Measurements from ENCODE around the gene P3H2. TPM values are rescaled to one million over a fixed set of nuclear protein-coding genes. Genes with fewer than 3 reads are reported as not detected.

P3H2 gene
- total RNA-seq, 2 donors from 2014 or later, result 285 to 322 TPM

DNA sequence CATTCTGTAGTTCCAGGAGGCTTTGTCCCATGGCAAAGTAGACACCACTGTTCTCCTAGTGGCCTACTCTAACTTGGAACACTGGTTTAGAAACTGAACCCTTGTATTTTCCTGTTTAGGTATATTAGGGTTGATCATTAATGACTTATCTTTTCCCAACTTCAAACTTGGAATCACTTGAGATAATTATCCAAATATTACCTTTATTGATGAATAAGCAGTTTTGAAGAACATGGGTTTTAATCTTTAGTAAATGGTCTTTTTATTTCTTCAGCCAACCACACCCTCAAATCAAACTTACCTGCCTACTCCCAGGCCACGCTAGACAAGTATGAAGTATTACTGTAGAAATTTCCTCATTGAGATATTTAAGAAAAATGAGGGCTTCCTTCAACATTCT lies 6.5 kb upstream of the P3H2 start:
- Histone ChIP-seq H3K9me3 (ENCODE audit: control insufficient read depth, low read length) (no peaks in the 10 kb centered on the region), H3K4me3 (ENCODE audit: low read length) (no peak overlapping the region), H3K27me3 (ENCODE audit: control insufficient read depth, insufficient read depth, low read length, poor library complexity, severe bottlenecking) (no peaks in the 10 kb centered on the region), H3K27ac (ENCODE audit: low read depth, low read length) (no peak overlapping the region), H3K36me3 (ENCODE audit: control insufficient read depth, insufficient read depth, low read length) (no peaks in the 10 kb centered on the region), H3K9ac (ENCODE audit: extremely low read depth, low read length, poor library complexity, severe bottlenecking) (no peak overlapping the region), H3K4me1 (ENCODE audit: control insufficient read depth, insufficient read depth, low read length) (peaks cover 13% of the 10 kb centered on the region)
- H3K4me1 Mint-ChIP-seq, result peaks cover 32% of the 10 kb centered on the region
- H3K27me3 Mint-ChIP-seq (ENCODE audit: insufficient read depth), result no peaks in the 10 kb centered on the region
- TF ChIP-seq CTCF (conservative IDR thresholded peaks at IDR 0.05), result no peak
- peaks cover 1% of the 10 kb centered on the region for H3K9me3 Mint-ChIP-seq
- no peak for DNase-seq
- no peak overlapping the region for H3K4me3 Mint-ChIP-seq
- no CpG with 5 or more reads among the region's 1 CpG for WGBS, 2 experiments (ENCODE audit: insufficient coverage in 1 of 2, insufficient read length in 1 of 2)
- H3K27ac Mint-ChIP-seq, result no peak overlapping the region
- peaks cover 6% of the 10 kb centered on the region for H3K36me3 Mint-ChIP-seq (ENCODE audit: low read depth)

GRCh38 chr3:190125436-190126068 lies 4.9 kb upstream of the P3H2 start:
- 89 to 91% methylated on average over 5 to 8 of the region's 9 CpGs for WGBS, 2 experiments (ENCODE audit: insufficient coverage in 1 of 2, insufficient read length in 1 of 2)
- DNase-seq, result no peak
- Histone ChIP-seq H3K9ac (ENCODE audit: extremely low read depth, low read length, poor library complexity, severe bottlenecking) (no peak overlapping the region), H3K9me3 (ENCODE audit: control insufficient read depth, low read length) (no peaks in the 10 kb centered on the region), H3K27ac (ENCODE audit: low read depth, low read length) (no peak overlapping the region), H3K4me3 (ENCODE audit: low read length) (no peak overlapping the region), H3K36me3 (ENCODE audit: control insufficient read depth, insufficient read depth, low read length) (no peaks in the 10 kb centered on the region), H3K27me3 (ENCODE audit: control insufficient read depth, insufficient read depth, low read length, poor library complexity, severe bottlenecking) (no peaks in the 10 kb centered on the region), H3K4me1 (ENCODE audit: control insufficient read depth, insufficient read depth, low read length) (peaks cover 2% of the 10 kb centered on the region)
- Mint-ChIP-seq H3K27ac (no peak overlapping the region), H3K4me1 (peaks cover 28% of the 10 kb centered on the region), H3K36me3 (ENCODE audit: low read depth) (peaks cover 6% of the 10 kb centered on the region), H3K4me3 (no peak overlapping the region), H3K9me3 (peaks cover 1% of the 10 kb centered on the region), H3K27me3 (ENCODE audit: insufficient read depth) (peaks cover 4% of the 10 kb centered on the region)
- no peak for TF ChIP-seq CTCF (conservative IDR thresholded peaks at IDR 0.05)

DNA sequence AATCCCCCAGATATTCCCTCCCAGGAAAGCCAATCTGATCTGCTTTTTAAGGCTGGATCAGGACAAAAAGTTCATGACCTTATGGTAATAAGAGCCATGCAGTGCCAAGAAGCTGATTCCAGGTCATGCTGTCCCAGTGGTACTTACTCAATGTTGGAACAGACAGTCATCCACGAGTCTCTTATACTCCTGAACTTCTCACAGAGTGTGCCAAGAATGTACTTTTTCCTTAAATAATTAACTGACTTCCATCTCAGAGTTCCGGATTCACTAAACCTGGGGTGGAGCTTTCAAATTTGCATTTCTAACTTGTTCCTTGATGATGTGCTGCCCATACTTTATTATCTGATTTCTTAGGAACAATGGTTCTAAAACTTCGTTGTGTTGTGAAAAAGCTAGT lies 3.4 kb upstream of the P3H2 start:
- DNase-seq, result no peak
- TF ChIP-seq CTCF (conservative IDR thresholded peaks at IDR 0.05), result no peak
- Histone ChIP-seq H3K27me3 (ENCODE audit: control insufficient read depth, insufficient read depth, low read length, poor library complexity, severe bottlenecking) (no peaks in the 10 kb centered on the region), H3K27ac (ENCODE audit: low read depth, low read length) (no peak overlapping the region), H3K36me3 (ENCODE audit: control insufficient read depth, insufficient read depth, low read length) (peaks cover 6% of the 10 kb centered on the region), H3K9ac (ENCODE audit: extremely low read depth, low read length, poor library complexity, severe bottlenecking) (no peak overlapping the region), H3K4me3 (ENCODE audit: low read length) (no peak overlapping the region), H3K4me1 (ENCODE audit: control insufficient read depth, insufficient read depth, low read length) (no peaks in the 10 kb centered on the region), H3K9me3 (ENCODE audit: control insufficient read depth, low read length) (no peaks in the 10 kb centered on the region)
- no peaks in the 10 kb centered on the region for H3K9me3 Mint-ChIP-seq
- no peak overlapping the region for H3K27ac Mint-ChIP-seq
- H3K36me3 Mint-ChIP-seq (ENCODE audit: low read depth), result peaks cover 3% of the 10 kb centered on the region
- WGBS, 2 experiments (ENCODE audit: insufficient coverage in 1 of 2, insufficient read length in 1 of 2), result 79 to 80% methylated on average over 3 of the region's 3 CpGs
- peaks cover 10% of the 10 kb centered on the region for H3K27me3 Mint-ChIP-seq (ENCODE audit: insufficient read depth)
- no peak overlapping the region for H3K4me3 Mint-ChIP-seq
- peaks cover 27% of the 10 kb centered on the region for H3K4me1 Mint-ChIP-seq

Data from endodermal cell (in vitro differentiated cells).